C4-2B (cell line): ENCODE results near the gene NANS.

Experiments
- ZFX ChIP-seq: fragments of 450-650 bp; IDR thresholded peaks from 2 replicates; pipeline ENCODE4 v1.6.1; 2017
- TF ChIP-seq, protein P1 (sequence below): fragments of 450-650 bp; conservative IDR thresholded peaks from 2 replicates; pipeline ENCODE4 v1.5.1; 2017; ENCODE audit warnings: mild to moderate bottlenecking

GRCh38 chr9:98034593-98035546, 21.7 kb upstream of the NANS start:
- TF ChIP-seq, protein P1, sequence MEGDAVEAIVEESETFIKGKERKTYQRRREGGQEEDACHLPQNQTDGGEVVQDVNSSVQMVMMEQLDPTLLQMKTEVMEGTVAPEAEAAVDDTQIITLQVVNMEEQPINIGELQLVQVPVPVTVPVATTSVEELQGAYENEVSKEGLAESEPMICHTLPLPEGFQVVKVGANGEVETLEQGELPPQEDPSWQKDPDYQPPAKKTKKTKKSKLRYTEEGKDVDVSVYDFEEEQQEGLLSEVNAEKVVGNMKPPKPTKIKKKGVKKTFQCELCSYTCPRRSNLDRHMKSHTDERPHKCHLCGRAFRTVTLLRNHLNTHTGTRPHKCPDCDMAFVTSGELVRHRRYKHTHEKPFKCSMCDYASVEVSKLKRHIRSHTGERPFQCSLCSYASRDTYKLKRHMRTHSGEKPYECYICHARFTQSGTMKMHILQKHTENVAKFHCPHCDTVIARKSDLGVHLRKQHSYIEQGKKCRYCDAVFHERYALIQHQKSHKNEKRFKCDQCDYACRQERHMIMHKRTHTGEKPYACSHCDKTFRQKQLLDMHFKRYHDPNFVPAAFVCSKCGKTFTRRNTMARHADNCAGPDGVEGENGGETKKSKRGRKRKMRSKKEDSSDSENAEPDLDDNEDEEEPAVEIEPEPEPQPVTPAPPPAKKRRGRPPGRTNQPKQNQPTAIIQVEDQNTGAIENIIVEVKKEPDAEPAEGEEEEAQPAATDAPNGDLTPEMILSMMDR: peak; percentile 89
- no peak for TF ChIP-seq ZFX
